Ishikawa (cell line): Measurements from ENCODE around the gene EXOC4.

Source experiments
- CEBPB ChIP-seq: IDR thresholded peaks from 2 replicates; pipeline ENCODE4 v1.6.1; 2012
- CREB1 ChIP-seq: IDR thresholded peaks from 2 replicates; pipeline ENCODE4 v1.6.1; 2012; ENCODE audit warnings: low read depth
- EGR1 ChIP-seq: IDR thresholded peaks from 2 replicates; pipeline ENCODE4 v1.6.1; 2012
- EP300 ChIP-seq: IDR thresholded peaks from 2 replicates; pipeline ENCODE4 v1.6.1; 2012; ENCODE audit warnings: borderline replicate concordance
- FOXM1 ChIP-seq: IDR thresholded peaks from 2 replicates; pipeline ENCODE4 v1.6.1; 2012; ENCODE audit warnings: low read depth, borderline replicate concordance
- NFIC ChIP-seq: IDR thresholded peaks from 2 replicates; pipeline ENCODE4 v1.6.1; 2012
- RAD21 ChIP-seq: IDR thresholded peaks from 2 replicates; pipeline ENCODE4 v1.6.1; 2012; ENCODE audit warnings: low read depth
- TAF1 ChIP-seq: IDR thresholded peaks from 2 replicates; pipeline ENCODE4 v1.6.1; 2012; ENCODE audit warnings: low read depth, mild to moderate bottlenecking
- TCF12 ChIP-seq: IDR thresholded peaks from 2 replicates; pipeline ENCODE4 v1.6.1; 2012; ENCODE audit warnings: low read depth
- TEAD4 ChIP-seq: IDR thresholded peaks from 2 replicates; pipeline ENCODE4 v1.6.1; 2012
- YY1 ChIP-seq: IDR thresholded peaks from 2 replicates; pipeline ENCODE4 v1.6.1; 2012; ENCODE audit warnings: low read depth
- ZBTB7A ChIP-seq: IDR thresholded peaks from 2 replicates; pipeline ENCODE4 v1.6.1; 2012; ENCODE audit warnings: low read depth
- TF ChIP-seq, protein P1 (sequence below): IDR thresholded peaks from 2 replicates; pipeline ENCODE4 v1.6.1; 2012; ENCODE audit warnings: low read depth, mild to moderate bottlenecking
- TF ChIP-seq, protein P2 (sequence below): IDR thresholded peaks from 2 replicates; pipeline ENCODE4 v1.6.1; 2012
- TF ChIP-seq, protein P3 (sequence below): IDR thresholded peaks from 2 replicates; pipeline ENCODE4 v1.6.1; 2012

EXOC4 gene

DNA sequence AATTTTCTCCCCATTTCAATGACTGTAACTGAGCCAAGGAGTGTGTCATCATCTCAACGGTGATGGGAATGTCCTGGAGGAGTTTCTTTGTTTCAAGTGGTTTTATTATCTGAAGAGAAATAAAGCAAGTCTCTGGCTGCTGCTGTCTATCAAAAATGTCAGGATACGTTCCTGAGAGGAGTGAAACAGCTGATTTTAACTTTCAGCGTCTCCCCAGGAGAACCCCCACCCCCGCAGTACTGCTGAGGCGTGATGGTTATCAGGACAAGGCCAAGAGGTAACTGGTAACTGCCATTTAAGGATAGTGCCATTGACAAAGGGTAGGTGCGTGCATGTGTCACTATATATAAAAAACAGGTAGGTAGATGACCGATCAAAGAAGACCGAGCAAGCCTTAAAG, 803.9 kb downstream of the EXOC4 start:
- no peak for TF ChIP-seq TEAD4
- no peak for TF ChIP-seq CREB1
- TF ChIP-seq NFIC = no peak
- TF ChIP-seq FOXM1 = no peak
- TF ChIP-seq EP300 = no peak
- TF ChIP-seq TAF1 = no peak
- TF ChIP-seq, protein P1, sequence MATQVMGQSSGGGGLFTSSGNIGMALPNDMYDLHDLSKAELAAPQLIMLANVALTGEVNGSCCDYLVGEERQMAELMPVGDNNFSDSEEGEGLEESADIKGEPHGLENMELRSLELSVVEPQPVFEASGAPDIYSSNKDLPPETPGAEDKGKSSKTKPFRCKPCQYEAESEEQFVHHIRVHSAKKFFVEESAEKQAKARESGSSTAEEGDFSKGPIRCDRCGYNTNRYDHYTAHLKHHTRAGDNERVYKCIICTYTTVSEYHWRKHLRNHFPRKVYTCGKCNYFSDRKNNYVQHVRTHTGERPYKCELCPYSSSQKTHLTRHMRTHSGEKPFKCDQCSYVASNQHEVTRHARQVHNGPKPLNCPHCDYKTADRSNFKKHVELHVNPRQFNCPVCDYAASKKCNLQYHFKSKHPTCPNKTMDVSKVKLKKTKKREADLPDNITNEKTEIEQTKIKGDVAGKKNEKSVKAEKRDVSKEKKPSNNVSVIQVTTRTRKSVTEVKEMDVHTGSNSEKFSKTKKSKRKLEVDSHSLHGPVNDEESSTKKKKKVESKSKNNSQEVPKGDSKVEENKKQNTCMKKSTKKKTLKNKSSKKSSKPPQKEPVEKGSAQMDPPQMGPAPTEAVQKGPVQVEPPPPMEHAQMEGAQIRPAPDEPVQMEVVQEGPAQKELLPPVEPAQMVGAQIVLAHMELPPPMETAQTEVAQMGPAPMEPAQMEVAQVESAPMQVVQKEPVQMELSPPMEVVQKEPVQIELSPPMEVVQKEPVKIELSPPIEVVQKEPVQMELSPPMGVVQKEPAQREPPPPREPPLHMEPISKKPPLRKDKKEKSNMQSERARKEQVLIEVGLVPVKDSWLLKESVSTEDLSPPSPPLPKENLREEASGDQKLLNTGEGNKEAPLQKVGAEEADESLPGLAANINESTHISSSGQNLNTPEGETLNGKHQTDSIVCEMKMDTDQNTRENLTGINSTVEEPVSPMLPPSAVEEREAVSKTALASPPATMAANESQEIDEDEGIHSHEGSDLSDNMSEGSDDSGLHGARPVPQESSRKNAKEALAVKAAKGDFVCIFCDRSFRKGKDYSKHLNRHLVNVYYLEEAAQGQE = no peak
- no peak for TF ChIP-seq YY1
- TF ChIP-seq, protein P2, sequence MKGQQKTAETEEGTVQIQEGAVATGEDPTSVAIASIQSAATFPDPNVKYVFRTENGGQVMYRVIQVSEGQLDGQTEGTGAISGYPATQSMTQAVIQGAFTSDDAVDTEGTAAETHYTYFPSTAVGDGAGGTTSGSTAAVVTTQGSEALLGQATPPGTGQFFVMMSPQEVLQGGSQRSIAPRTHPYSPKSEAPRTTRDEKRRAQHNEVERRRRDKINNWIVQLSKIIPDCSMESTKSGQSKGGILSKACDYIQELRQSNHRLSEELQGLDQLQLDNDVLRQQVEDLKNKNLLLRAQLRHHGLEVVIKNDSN = no peak
- TF ChIP-seq, protein P3, sequence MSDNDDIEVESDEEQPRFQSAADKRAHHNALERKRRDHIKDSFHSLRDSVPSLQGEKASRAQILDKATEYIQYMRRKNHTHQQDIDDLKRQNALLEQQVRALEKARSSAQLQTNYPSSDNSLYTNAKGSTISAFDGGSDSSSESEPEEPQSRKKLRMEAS = no peak
- no peak for TF ChIP-seq ZBTB7A
- no peak for TF ChIP-seq RAD21

DNA sequence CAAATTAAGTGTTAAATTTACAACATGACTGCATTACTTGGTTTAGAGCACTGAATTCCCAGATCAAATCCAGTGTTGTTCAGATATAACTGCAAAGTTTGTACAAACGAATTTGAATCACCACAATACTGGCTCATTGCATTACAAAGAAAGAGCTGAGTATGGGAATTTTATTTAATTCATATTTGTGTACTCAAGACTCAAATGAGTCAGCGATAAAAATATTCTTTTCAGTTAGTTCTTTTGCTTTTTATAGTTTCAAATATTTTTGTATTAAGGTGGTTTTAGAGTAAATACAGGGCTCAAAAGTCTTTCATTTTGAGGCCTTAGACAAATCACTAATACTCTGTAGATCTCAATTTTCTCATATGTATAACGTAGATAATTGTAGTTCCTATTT, 805.6 kb downstream of the EXOC4 start:
- TF ChIP-seq RAD21 (no peak), ZBTB7A (no peak), TAF1 (no peak), TCF12 (no peak), FOXM1 (no peak), EP300 (no peak), EGR1 (no peak)
- TF ChIP-seq, protein P3 = no peak

DNA sequence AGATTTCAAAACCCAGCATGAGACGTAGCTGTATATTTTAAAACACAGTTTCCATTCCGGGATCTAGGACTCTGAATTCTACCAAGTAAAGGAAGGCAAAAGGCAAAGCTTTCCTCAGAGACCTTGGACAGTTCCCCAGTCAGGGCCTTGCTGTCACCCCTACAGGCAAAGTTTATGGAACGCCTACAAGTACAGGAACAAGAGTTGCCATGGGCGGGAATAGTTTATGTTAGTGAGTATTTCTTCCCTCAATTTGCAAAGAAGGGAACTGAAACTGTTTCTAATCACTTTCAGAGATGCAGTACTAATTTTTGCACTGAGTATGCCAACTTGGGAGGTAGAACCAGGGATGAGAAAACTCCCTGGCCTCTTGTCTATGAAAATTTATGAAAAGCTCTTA, 806.1 kb downstream of the EXOC4 start:
- TF ChIP-seq TAF1 = no peak
- TF ChIP-seq, protein P1 = peak; percentile 83

DNA sequence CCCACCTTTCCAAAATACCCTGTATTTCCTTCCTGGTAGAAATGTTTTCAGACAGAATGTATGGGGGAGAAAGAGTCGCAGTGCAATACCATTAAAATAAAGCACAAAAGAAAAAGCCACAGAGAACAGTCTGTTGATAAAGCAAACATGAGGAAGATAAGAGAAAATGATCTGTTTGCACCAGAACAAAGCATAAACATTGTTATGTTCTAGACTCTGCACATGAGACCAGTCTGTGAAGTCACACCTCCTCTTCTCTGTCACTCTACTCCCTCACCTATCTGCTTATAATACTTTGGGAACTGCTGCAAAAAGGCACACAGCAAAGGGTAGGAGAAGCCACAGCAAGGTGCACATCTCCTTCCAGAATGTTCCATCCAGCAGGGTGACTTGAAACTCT, 807.0 kb downstream of the EXOC4 start:
- TF ChIP-seq EP300 (no peak), RAD21 (no peak), CREB1 (no peak), CEBPB (no peak), ZBTB7A (no peak), TCF12 (no peak), TAF1 (no peak), EGR1 (no peak), YY1 (no peak), NFIC (no peak), TEAD4 (no peak), FOXM1 (no peak)
- TF ChIP-seq, protein P3 = no peak
- TF ChIP-seq, protein P2 = no peak
- TF ChIP-seq, protein P1 = no peak

DNA sequence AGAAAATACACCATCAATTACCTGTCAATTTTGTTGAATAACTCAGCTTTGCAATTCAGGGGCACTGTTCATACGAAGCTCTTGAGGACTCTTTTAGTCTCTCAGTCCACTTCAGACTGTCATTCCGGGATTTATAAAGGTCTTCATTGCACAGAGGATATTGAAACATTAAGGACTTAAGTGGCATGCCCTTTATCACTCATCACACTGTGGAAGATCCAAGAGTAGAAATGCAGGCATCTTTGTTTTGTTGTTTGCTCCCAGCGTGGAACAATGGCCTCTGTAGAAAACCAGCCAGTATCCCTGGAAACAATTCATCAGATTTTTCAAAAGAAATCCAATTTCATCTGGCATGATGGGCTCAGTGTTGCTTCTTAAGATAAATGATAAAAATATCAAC, 808.0 kb downstream of the EXOC4 start:
- TF ChIP-seq, protein P2 = no peak
- TF ChIP-seq TEAD4 = no peak
